T-helper 1 cell treated with Interleukin-12 subunit alpha and Interleukin-12 subunit beta and Interleukin-4 antibody, amounts not matched to agents 30 ng/mL and 1 ng/mL, for 36 hours (primary cell): Measurements from ENCODE around the gene BTG4. TPM values are rescaled to one million over a fixed set of nuclear protein-coding genes. Genes with fewer than 3 reads are reported as not detected.

Experiments used
- intact Hi-C: fragments of 100-400 bp; cut with micrococcal nuclease; formaldehyde crosslinking; loops from one replicate; pipeline ENCODE4 v1.15.1; 2024
- total RNA-seq: library from RNA; stranded (reverse); gene quantifications from 2 replicates; pipeline ENCODE4 v1.2.3, GENCODE V29; 2022

BTG4 gene
- total RNA-seq, 1 donor from 2014 or later: not detected

GRCh38 chr11:111502611-111503010 is 9.6 kb downstream of the BTG4 start:
- intact Hi-C loops: no loop called here

DNA sequence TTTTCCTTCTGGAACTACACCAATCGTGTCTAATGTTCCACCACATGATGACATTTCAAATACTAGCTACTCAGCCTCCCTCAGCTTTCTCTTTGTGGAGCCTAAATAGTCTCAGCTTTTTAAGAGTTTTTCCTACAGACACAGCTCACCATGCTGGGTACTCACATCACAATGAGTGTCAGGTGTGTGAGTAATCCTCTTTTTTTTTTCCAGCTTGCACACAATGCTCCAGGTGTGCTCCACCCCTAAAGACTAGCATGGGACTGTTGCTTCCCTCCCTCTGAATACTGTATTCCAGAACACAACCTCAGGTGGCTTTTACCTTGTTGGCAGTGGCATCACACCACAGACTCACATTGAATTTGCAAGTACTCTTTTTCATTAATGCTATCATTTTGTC is 11.7 kb downstream of the BTG4 start:
- intact Hi-C loops: no loop called here

- intact Hi-C loops: no loop called here
Measured at GRCh38 chr11:111499483-111499882, 12.7 kb downstream of the BTG4 start.

GRCh38 chr11:111494040-111494439 is 18.1 kb downstream of the BTG4 start:
- intact Hi-C loops: no loop called here

DNA sequence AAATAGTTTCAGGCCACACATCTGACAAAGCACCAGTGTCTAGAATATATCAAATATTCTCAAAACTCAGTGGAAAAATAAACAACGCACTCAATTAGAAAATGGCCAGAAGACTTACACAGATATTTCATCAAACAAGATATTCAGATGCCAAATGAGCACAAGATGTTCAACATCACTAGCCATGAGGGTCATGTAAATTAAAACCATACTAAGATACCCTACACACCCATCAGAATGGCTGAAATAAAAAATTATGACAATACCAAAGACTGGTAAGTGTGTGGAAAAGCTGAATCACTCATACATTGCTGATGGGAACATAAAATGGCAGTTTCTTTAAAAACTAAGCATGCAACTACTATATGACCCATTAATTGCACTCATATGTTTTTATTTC is 21.7 kb downstream of the BTG4 start:
- intact Hi-C loops: no loop called here

DNA sequence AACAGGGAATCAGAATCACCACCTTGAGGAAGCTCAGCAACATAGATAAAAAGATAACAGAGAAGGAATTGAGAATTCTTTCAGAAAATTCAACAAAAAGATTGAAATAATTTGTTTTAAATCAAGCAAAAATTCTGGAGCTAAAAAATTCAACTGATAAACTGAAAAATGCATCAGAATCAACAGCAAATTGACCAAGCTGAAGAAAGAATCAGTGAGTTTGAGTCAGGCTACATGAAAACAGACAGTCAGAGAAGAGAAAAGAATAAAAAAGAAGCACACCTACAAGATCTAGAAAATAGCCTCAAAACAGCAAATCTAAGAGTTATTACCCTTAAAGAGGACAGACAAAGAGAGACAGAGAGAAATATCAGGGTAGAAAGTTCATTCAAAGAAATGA is 28.8 kb downstream of the BTG4 start:
- intact Hi-C loops: no loop called here

GRCh38 chr11:111479666-111480065 is 32.5 kb downstream of the BTG4 start:
- intact Hi-C loops: no loop called here

GRCh38 chr11:111477898-111478297 is 34.3 kb downstream of the BTG4 start:
- intact Hi-C loops: no loop called here

- intact Hi-C loops: no loop called here
Measured at GRCh38 chr11:111476956-111477355, 35.2 kb downstream of the BTG4 start.

DNA sequence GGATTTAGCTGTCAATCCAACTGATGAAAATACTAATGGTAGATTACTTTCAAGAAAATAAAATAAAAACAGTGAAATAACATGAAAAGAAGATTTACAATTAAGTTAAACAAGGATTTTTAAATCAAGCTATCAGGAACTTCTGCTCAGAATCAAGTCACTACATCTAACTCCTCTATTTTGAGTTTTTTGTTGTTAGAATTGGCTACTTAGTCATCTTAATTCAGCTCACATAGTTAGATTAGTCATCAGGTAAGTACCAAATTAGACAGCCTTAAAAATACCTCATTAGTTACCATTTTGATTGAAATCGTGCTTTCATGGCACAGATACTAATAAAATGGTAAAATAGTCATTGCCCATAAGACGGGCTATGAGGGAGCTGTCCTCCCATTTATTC is 35.8 kb downstream of the BTG4 start:
- intact Hi-C loops: no loop called here

DNA sequence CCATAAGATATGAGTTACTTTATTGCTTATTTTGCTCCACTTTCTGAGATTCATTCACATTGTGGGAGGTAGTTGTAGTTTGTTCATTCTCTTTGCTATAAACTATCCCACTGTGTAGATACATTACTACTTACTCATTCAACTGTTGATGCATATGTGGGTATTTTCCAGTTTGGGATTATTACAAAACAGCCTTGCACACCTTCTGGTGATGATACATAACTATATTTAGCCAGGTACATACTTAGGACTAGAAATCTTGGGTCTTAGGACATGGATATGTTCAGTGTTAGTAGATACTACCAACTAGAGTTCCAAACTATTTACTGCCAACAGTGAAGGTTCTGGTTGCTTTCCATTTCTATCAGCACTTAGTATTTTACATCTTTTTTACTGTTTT is 37.8 kb downstream of the BTG4 start:
- intact Hi-C loops: no loop called here

GRCh38 chr11:111472228-111472627 is 40.0 kb downstream of the BTG4 start:
- intact Hi-C loops: no loop called here

DNA sequence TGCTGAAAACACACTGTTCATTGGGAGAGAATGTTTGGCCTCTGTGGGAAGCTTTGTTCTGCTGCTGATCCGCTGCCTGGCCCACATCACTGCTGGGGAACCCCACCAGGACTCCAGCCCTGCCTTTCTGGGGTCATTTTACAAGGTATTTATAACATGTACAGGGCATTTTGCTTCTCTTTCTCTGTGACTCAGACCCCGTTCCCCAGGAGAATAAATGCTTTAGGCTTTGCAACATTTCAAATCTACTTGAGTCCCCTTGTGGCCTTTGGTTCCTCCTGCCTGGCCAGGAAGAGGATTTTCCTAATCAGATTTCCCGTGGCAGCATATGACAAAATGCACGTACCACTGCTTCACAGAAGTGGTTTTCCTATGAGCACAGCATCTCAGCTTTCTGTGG is 43.0 kb downstream of the BTG4 start:
- intact Hi-C loops: no loop called here

- intact Hi-C loops: no loop called here
Measured at GRCh38 chr11:111466615-111467014, 45.6 kb downstream of the BTG4 start.

DNA sequence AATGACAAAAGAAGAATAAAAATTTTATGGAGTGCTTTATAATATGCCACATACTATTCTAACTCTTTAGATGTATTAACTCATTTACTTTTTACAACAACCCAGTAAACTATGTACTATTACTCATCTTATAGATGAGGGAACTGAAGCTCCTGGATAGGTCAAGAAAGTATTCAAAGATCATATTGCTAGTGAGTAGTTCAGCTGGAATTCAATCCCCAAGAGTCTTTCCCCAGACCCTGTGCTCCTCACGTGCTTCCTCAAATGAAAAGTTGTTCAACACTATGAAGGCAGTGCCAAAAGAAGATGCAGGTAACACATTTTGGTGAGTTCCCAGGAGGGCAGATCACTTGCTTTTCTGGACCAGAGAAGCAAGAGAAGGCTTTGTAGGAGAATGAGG is 46.8 kb downstream of the BTG4 start:
- intact Hi-C loops: no loop called here

DNA sequence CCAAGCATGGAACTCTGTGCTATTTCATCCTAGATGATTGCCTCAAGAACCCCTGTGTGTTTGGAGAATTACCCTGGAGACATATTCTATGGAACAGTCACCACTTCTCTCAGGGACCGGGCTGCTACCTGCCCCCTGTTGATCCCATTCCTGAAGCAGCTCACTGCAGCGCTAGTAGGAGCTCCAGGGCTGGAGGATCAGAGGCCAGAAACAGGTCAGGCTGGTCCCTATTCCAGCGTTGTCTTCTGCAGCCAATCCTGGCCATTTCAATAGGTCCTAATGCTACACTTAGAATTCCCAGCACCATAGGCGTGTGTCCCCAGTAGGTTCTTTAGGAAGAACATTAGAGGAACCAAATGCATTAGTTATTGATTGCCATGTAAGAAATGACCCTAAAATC is 48.9 kb downstream of the BTG4 start:
- intact Hi-C loops: no loop called here

DNA sequence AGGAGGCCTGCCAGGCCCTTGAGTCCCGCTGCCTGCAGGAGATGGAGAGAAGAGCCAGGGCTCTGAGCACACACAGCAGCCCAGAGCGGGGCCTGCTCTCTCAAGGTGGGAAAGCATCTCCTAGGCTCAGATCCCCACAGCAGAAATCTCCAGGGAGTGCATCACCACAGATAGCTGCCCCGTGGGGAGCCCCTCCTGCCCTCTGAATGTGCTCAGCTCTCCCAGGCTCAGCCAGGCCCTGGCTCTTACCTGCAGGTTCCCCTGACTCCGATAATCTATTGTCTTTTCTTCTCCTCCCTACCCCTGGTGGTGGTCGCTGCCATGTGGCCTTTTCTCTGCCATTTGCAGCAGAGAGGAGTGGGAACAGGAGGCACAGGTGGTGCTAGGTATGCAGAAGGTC is 49.9 kb downstream of the BTG4 start:
- intact Hi-C loops: no loop called here

- intact Hi-C loops: no loop called here
Measured at GRCh38 chr11:111461460-111462235, 50.5 kb downstream of the BTG4 start.

DNA sequence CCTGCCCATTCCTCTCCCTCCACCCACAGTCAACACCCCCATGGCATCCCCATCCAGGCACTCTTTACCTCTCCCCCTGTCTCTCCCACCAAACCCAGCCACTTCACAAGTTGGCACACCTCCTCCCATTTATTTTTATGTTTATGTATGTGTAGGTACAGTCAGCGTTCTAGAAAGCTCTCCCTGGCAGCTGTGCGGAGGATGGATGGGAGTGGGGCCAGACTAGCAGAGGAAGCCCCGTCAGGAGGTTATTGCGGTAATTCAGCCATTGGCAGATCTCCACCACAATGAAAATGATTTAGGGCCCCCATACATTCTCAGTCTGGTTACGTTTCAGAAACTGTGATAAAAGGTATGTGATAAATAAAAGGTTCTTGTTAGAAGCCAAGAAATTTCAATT is 51.3 kb downstream of the BTG4 start:
- intact Hi-C loops: no loop called here

DNA sequence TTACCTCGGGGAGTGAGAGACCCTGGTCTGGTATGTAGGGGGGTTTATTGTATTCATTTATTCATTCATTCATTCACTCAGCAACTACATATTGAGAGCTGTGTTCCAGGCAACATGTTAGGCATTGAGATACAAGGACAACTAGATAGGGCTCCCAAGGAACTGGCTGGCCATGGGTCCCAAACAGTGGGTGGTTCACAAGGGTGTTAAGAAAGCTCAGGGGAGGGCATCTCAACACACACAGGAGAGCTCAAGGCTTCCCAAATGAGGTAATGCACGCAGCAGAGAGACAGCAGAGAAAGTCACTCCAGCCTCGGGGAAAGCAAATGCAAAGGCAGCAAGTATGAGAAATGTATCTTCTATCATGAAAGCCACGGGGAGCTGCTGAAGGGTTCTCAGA is 51.8 kb downstream of the BTG4 start:
- intact Hi-C loops: no loop called here

GRCh38 chr11:111459506-111460270 is 52.5 kb downstream of the BTG4 start:
- intact Hi-C loops: no loop called here

DNA sequence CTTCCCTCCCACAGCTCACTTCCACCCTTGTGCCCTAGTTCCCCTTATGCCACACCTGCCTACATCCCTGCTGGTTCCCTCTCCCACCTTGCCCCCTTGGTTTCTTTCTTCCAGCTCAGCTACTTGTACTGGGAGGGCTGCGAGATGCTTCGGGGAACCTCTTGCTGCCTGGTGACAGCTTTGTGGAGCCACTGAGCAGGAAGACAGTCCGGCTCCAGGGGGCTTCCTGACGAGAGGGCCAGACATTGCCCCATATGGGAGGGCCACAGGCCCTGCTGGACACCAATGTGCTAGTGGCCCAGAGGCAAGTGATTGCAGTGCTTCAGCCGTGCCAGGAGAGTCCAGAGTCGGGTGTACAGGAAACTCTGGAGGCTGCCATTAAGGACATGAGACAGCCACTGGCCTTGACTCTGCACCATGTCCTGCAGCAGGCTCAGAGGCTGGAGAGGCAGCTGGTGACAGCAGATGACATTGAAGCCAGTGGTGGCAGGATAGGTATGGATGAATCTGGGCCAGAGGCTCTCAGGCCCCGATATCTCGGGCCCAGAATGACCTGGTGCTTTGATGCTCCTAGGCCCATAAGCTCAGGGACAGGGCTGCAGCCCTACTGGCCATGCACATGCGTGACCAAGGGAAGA is 54.3 kb downstream of the BTG4 start:
- intact Hi-C loops: no loop called here
